Epithelial cell of umbilical artery (primary cell): ENCODE results near the gene CHST14. TPM values are rescaled to one million over a fixed set of nuclear protein-coding genes. Genes with fewer than 3 reads are reported as not detected.

Experiments
- total RNA-seq: library from RNA; depleted of rRNA; stranded (reverse); fragments of >200 nt; gene quantifications from 2 replicates; pipeline ENCODE4 v1.2.3, GENCODE V29; 2014

CHST14 gene, protein sequence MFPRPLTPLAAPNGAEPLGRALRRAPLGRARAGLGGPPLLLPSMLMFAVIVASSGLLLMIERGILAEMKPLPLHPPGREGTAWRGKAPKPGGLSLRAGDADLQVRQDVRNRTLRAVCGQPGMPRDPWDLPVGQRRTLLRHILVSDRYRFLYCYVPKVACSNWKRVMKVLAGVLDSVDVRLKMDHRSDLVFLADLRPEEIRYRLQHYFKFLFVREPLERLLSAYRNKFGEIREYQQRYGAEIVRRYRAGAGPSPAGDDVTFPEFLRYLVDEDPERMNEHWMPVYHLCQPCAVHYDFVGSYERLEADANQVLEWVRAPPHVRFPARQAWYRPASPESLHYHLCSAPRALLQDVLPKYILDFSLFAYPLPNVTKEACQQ
- total RNA-seq: 10.7 and 12.2 TPM in 2 replicates

DNA sequence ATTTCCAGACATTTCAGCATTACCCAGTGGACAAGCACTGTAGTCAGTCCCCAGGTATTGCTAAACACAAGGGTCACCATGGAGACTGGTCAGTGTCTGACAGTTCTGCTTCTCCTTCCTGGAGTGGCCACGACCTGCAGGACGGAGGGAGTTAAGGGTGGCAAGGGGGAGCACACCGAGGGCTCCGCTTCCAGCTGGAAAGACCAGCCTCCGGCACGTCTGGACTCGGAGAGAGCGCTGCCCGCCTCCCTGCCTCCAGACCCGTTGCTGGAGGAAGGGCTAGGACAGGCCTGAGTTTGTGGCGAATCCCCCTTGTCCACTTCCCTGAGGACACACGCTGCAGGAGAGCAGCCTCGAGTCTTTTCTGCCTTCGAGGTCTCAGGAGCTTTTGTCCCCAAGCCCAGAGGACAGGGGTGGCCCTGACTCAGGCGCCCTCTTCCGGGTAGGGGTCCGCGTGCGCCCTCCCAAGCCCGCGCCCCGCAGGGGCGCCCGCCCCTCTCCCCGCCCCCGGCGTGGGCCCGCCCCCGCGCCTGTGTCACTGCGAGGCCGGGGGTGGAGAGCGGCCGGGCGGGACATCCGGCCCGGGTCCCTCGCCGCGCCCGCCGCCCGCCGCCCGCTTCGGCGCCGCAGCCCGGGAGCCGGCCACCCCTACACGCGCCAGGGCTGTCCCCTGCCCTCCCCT is at the start of gene CHST14:
Gene CHST14 (plus strand): TSS at position 562 of the 682 bp plus-strand sequence. CDS start 230 bp downstream, outside the sequence.

DNA sequence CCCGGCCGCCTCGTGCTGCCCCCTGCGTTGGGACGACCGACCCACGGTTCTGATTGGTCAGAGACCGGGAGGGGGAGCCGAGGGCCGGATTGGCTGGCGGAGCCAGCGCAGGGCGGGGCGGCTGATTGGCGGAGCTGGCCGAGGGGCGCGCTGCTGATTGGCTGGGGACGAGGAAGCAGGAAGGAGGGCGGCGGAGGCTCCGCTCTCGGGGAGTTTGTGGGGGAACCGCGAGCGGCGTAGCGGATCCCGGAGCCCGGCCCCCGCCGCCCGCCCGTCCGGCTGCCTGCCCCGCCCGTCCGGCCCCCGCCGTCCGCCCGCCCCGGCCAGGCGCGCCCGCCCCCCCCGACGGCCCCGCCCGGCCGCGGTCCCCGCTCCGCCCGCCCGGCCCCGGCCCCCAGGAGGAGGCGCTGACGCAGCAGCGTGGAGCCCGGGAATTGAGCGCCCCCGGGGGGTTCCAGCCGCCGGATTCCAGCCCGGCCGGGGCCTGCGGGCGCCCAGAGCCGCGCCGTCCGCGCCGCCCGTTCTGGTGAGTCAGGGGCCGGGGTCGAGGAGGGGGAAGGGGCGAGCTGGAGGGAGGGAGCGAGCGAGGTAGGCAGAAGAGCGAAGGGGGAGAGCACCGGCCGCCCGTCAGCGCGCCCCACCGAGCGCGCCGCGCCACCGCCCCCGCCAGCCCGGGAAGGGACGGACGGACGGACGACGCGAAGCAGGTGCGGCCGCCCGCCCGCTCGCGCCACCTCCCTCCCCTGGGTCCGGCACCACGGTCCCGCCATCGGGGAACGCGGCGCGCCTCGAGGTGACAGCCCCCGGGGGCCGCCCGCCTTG is 29.8 kb upstream of the CHST14 start, which contains the start of gene BAHD1:
Gene BAHD1 (plus strand): TSS at position 211 of the 822 bp plus-strand sequence. CDS start 17,512 bp downstream, outside the sequence.

Other genes starting within 250 kb of the CHST14 start
- gene PAK6, start 231.9 kb upstream of the CHST14 start, total RNA-seq: not detected in 2 replicates
- not detected in 2 replicates for gene ANKRD63, start 187.9 kb upstream of the CHST14 start, total RNA-seq
- gene PLCB2, start 163.0 kb upstream of the CHST14 start, total RNA-seq: 3.9 and 7.8 TPM in 2 replicates
- 16.2 and 36.2 TPM in 2 replicates for gene INAFM2, start 147.3 kb upstream of the CHST14 start, total RNA-seq
- 19.5 and 28.4 TPM in 2 replicates for gene CCDC9B, start 130.0 kb upstream of the CHST14 start, total RNA-seq
- gene PHGR1, start 120.0 kb upstream of the CHST14 start, total RNA-seq: not detected in 2 replicates
- under 0.01 and 0.15 TPM in 2 replicates for gene DISP2, start 112.8 kb upstream of the CHST14 start, total RNA-seq
- gene KNSTRN, start 88.3 kb upstream of the CHST14 start, total RNA-seq: 55.2 and 80.5 TPM in 2 replicates
- 43.2 and 70.2 TPM in 2 replicates for gene IVD, start 65.2 kb upstream of the CHST14 start, total RNA-seq
- gene BAHD1, start 30.0 kb upstream of the CHST14 start, total RNA-seq: 5.6 and 5.8 TPM in 2 replicates
- gene CCDC32, start 94.1 kb downstream of the CHST14 start, total RNA-seq: 25.7 and 36.2 TPM in 2 replicates
- 17.5 and 19.0 TPM in 2 replicates for gene RPUSD2, start 98.3 kb downstream of the CHST14 start, total RNA-seq
- 18.5 and 24.8 TPM in 2 replicates for gene KNL1, start 123.3 kb downstream of the CHST14 start, total RNA-seq
- gene RAD51, start 224.2 kb downstream of the CHST14 start, total RNA-seq: 5.8 and 9.6 TPM in 2 replicates